ENCODE data around the gene RPL13A. TPM values are rescaled to one million over a fixed set of nuclear protein-coding genes. Genes with fewer than 3 reads are reported as not detected.

The RPL13A gene
- total and polyA plus RNA-seq, 2 of the 13 experiments (the other 11 are each of a cell fraction or from before 2014, with no cell fraction given) = 2,601 to 3,407 TPM

DNA sequence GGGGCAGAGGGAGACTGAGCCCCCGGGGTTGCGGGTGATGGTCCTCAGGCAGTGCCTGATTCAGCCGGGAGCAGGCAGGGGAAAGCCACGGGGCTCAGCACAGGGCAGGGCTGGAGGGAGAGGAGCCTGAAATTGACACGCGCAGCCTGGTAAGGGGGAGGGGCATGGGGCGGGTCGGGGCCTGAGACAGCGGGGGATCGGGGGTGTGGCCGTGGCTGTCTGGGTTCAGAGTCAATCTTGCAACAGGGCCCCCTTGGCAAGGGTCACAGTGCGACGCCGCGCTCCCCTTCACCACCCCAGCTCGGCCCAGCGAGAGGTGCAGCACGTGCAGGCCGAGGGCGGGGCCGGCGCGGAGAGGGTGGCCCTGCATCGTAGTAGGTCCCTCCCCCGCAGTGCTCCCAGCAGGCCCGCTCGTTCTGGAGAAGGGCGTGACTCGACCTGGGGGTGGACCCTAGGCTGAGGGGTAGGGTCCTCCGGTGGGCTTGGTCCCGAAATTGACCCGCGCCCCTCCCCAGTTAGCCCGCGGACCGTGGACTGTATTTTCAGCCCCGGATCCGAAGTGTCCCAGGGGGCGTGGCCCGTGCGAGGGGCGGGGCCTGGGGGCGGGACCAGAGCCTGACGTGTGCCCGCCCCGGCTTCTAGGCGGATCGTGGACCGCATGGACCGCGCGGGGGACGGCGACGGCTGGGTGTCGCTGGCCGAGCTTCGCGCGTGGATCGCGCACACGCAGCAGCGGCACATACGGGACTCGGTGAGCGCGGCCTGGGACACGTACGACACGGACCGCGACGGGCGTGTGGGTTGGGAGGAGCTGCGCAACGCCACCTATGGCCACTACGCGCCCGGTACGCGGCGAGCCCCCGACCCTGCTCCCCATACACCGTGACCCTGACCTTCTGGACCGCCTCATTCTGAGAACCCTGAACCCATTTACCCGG is 46.4 kb downstream of the RPL13A start (continued):
- TF ChIP-seq, protein P1, sequence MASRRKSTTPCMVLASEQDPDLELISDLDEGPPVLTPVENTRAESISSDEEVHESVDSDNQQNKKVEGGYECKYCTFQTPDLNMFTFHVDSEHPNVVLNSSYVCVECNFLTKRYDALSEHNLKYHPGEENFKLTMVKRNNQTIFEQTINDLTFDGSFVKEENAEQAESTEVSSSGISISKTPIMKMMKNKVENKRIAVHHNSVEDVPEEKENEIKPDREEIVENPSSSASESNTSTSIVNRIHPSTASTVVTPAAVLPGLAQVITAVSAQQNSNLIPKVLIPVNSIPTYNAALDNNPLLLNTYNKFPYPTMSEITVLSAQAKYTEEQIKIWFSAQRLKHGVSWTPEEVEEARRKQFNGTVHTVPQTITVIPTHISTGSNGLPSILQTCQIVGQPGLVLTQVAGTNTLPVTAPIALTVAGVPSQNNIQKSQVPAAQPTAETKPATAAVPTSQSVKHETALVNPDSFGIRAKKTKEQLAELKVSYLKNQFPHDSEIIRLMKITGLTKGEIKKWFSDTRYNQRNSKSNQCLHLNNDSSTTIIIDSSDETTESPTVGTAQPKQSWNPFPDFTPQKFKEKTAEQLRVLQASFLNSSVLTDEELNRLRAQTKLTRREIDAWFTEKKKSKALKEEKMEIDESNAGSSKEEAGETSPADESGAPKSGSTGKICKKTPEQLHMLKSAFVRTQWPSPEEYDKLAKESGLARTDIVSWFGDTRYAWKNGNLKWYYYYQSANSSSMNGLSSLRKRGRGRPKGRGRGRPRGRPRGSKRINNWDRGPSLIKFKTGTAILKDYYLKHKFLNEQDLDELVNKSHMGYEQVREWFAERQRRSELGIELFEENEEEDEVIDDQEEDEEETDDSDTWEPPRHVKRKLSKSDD (CRISPR knock-in tag; IDR thresholded peaks at IDR 0.05; ENCODE audit: low read depth) = peak; percentile 85; the same call in 1 of the 2 replicates
- TF ChIP-seq RNF2 (conservative IDR thresholded peaks at IDR 0.05; ENCODE audit: low read depth) (no peak), ZNF550 (CRISPR knock-in tag; IDR thresholded peaks at IDR 0.05; ENCODE audit: borderline replicate concordance) (no peak), MAF1 (CRISPR knock-in tag; IDR thresholded peaks at IDR 0.05; ENCODE audit: borderline replicate concordance) (no peak), RBFOX2 (IDR thresholded peaks at IDR 0.05; ENCODE audit: low read depth, low read length) (peak; percentile 58), HES4 (CRISPR knock-in tag; IDR thresholded peaks at IDR 0.05; ENCODE audit: borderline replicate concordance) (no peak), PHF5A (CRISPR knock-in tag; IDR thresholded peaks at IDR 0.05; ENCODE audit: low read depth, unreplicated experiment) (no peak), STAG1 (CRISPR knock-in tag; IDR thresholded peaks at IDR 0.05) (no peak), IRF2 (CRISPR knock-in tag; IDR thresholded peaks at IDR 0.05) (no peak), ZNF670 (CRISPR knock-in tag; IDR thresholded peaks at IDR 0.05; ENCODE audit: borderline replicate concordance) (no peak), ATRX (CRISPR knock-in tag; IDR thresholded peaks at IDR 0.05; ENCODE audit: borderline replicate concordance) (no peak), SNRNP70 (IDR thresholded peaks at IDR 0.05; ENCODE audit: low read depth, low read length) (no peak), ZNF572 (CRISPR knock-in tag; IDR thresholded peaks at IDR 0.05) (no peak), NKX3-1 (CRISPR knock-in tag; IDR thresholded peaks at IDR 0.05) (no peak)
- TF ChIP-seq, protein P2, sequence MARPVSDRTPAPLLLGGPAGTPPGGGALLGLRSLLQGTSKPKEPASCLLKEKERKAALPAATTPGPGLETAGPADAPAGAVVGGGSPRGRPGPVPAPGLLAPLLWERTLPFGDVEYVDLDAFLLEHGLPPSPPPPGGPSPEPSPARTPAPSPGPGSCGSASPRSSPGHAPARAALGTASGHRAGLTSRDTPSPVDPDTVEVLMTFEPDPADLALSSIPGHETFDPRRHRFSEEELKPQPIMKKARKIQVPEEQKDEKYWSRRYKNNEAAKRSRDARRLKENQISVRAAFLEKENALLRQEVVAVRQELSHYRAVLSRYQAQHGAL (CRISPR knock-in tag; IDR thresholded peaks at IDR 0.05; ENCODE audit: not compliant biosample characterization) = no peak
- TF ChIP-seq, protein P3, sequence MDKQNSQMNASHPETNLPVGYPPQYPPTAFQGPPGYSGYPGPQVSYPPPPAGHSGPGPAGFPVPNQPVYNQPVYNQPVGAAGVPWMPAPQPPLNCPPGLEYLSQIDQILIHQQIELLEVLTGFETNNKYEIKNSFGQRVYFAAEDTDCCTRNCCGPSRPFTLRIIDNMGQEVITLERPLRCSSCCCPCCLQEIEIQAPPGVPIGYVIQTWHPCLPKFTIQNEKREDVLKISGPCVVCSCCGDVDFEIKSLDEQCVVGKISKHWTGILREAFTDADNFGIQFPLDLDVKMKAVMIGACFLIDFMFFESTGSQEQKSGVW (CRISPR knock-in tag; IDR thresholded peaks at IDR 0.05; ENCODE audit: borderline replicate concordance) = no peak
- TF ChIP-seq, protein P4, sequence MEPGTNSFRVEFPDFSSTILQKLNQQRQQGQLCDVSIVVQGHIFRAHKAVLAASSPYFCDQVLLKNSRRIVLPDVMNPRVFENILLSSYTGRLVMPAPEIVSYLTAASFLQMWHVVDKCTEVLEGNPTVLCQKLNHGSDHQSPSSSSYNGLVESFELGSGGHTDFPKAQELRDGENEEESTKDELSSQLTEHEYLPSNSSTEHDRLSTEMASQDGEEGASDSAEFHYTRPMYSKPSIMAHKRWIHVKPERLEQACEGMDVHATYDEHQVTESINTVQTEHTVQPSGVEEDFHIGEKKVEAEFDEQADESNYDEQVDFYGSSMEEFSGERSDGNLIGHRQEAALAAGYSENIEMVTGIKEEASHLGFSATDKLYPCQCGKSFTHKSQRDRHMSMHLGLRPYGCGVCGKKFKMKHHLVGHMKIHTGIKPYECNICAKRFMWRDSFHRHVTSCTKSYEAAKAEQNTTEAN (CRISPR knock-in tag; conservative IDR thresholded peaks at IDR 0.05) = no peak
- TF ChIP-seq, protein P5, sequence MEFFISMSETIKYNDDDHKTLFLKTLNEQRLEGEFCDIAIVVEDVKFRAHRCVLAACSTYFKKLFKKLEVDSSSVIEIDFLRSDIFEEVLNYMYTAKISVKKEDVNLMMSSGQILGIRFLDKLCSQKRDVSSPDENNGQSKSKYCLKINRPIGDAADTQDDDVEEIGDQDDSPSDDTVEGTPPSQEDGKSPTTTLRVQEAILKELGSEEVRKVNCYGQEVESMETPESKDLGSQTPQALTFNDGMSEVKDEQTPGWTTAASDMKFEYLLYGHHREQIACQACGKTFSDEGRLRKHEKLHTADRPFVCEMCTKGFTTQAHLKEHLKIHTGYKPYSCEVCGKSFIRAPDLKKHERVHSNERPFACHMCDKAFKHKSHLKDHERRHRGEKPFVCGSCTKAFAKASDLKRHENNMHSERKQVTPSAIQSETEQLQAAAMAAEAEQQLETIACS (CRISPR knock-in tag; IDR thresholded peaks at IDR 0.05) = no peak
- TF ChIP-seq, protein P6, sequence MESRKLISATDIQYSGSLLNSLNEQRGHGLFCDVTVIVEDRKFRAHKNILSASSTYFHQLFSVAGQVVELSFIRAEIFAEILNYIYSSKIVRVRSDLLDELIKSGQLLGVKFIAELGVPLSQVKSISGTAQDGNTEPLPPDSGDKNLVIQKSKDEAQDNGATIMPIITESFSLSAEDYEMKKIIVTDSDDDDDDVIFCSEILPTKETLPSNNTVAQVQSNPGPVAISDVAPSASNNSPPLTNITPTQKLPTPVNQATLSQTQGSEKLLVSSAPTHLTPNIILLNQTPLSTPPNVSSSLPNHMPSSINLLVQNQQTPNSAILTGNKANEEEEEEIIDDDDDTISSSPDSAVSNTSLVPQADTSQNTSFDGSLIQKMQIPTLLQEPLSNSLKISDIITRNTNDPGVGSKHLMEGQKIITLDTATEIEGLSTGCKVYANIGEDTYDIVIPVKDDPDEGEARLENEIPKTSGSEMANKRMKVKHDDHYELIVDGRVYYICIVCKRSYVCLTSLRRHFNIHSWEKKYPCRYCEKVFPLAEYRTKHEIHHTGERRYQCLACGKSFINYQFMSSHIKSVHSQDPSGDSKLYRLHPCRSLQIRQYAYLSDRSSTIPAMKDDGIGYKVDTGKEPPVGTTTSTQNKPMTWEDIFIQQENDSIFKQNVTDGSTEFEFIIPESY (CRISPR knock-in tag; IDR thresholded peaks at IDR 0.05) = 0 out of 2 replicates have a peak, but pooled peaks have one; percentile 21

All from HepG2 (cell line).